IMR-90 (cell line): Measurements from ENCODE around the gene CD34. TPM values are rescaled to one million over a fixed set of nuclear protein-coding genes. Genes with fewer than 3 reads are reported as not detected.

Experiments used
- ATAC-seq: fragments of 200-7000 bp; cut with Tn5 transposase; 2 replicates; pipeline ENCODE4 v1.9.1; 2020; ENCODE audit warnings: low read depth, mild to moderate bottlenecking, moderate library complexity
- BruUV-seq: library from RNA; stranded (reverse); fragments of 400-500 nt; replicated peaks from 2 replicates; lab custom pipeline; 2021; lab: Mats Ljungman, UMichigan
- CTCF ChIA-PET: fragments of 300-600 bp; formaldehyde crosslinking; extraction: SDS; loops from one replicate; lab custom pipeline; 2021; ENCODE audit warnings: antibody characterized with exemption; lab: Yijun Ruan, JAX
- POLR2A ChIA-PET: fragments of 300-600 bp; sonication (Branson Sonifier 250); formaldehyde crosslinking; loops from one replicate; lab custom pipeline; 2022; ENCODE audit warnings: antibody characterized with exemption; ENCODE audit not compliant: unreplicated experiment; lab: Charles Lee
- DNase-seq: peaks from one replicate; pipeline ENCODE4 v3.0.0; 2013
- H2AFZ ChIP-seq: replicated peaks from 2 replicates; pipeline ENCODE3; 2013; ENCODE audit warnings: low read length, mild to moderate bottlenecking; ENCODE audit not compliant: poor library complexity
- H2AK5ac ChIP-seq: 2 replicates; pipeline ENCODE4 v1.6.1; 2013; ENCODE audit warnings: low read depth, low read length, inconsistent platforms
- H2AK9ac ChIP-seq: replicated peaks from 2 replicates; pipeline ENCODE3; 2013; ENCODE audit warnings: mild to moderate bottlenecking, low read depth, low read length, moderate library complexity; ENCODE audit not compliant: poor library complexity
- H2BK120ac ChIP-seq: 2 replicates; pipeline ENCODE4 v1.6.1; 2013; ENCODE audit warnings: low read depth, low read length, inconsistent platforms
- H2BK15ac ChIP-seq: 3 replicates; pipeline ENCODE4 v1.6.1; 2013; ENCODE audit warnings: low read depth, low read length, inconsistent platforms
- H2BK20ac ChIP-seq: 2 replicates; pipeline ENCODE4 v1.6.1; 2013; ENCODE audit warnings: low read depth, mild to moderate bottlenecking, inconsistent platforms, low read length, moderate library complexity
- H2BK5ac ChIP-seq: 2 replicates; pipeline ENCODE4 v1.6.1; 2013; ENCODE audit warnings: mild to moderate bottlenecking, low read depth, low read length, inconsistent platforms; ENCODE audit not compliant: poor library complexity, severe bottlenecking
- H3K14ac ChIP-seq: replicated peaks from 2 replicates; pipeline ENCODE4 v1.6.1; 2013; ENCODE audit warnings: low read depth, low read length, inconsistent platforms
- H3K18ac ChIP-seq: 2 replicates; pipeline ENCODE4 v1.6.1; 2013; ENCODE audit warnings: low read depth, low read length, control low read depth
- H3K23ac ChIP-seq: 2 replicates; pipeline ENCODE4 v1.6.1; 2013; ENCODE audit warnings: low read depth, low read length, inconsistent platforms
- H3K27ac ChIP-seq: 2 replicates; pipeline ENCODE4 v1.5.1; 2013; ENCODE audit warnings: mild to moderate bottlenecking, control low read depth, low read length; ENCODE audit not compliant: insufficient read depth
- H3K27me3 ChIP-seq: 2 replicates; pipeline ENCODE4 v1.6.1; 2013; ENCODE audit warnings: low read length; ENCODE audit not compliant: control insufficient read depth, insufficient read depth
- H3K36me3 ChIP-seq: 2 replicates; pipeline ENCODE4 v1.6.1; 2013; ENCODE audit warnings: low read length, mixed read lengths; ENCODE audit not compliant: control insufficient read depth, insufficient read depth
- H3K4ac ChIP-seq: 2 replicates; pipeline ENCODE4 v1.6.1; 2013; ENCODE audit warnings: low read depth, low read length, inconsistent platforms
- H3K4me1 ChIP-seq: 2 replicates; pipeline ENCODE4 v1.6.1; 2013; ENCODE audit warnings: low read length, mixed read lengths; ENCODE audit not compliant: control insufficient read depth, insufficient read depth
- H3K4me2 ChIP-seq: 2 replicates; pipeline ENCODE4 v1.6.1; 2013; ENCODE audit warnings: low read depth, mild to moderate bottlenecking, control low read depth, low read length, moderate library complexity
- H3K4me3 ChIP-seq: 2 replicates; pipeline ENCODE4 v1.5.1; 2013; ENCODE audit warnings: low read depth, mild to moderate bottlenecking, control low read depth, low read length, moderate library complexity; ENCODE audit not compliant: insufficient read depth
- H3K56ac ChIP-seq: 2 replicates; pipeline ENCODE4 v1.6.1; 2013; ENCODE audit warnings: low read length, inconsistent platforms; ENCODE audit not compliant: insufficient read depth; ENCODE audit errors: extremely low read depth
- H3K79me1 ChIP-seq, 2 experiments: 2 replicates each; pipeline ENCODE4 v1.6.1; 2013; ENCODE audit warnings: low read length in 2 of 2, inconsistent platforms in 1 of 2, low read depth in 1 of 2
- H3K9ac ChIP-seq: 2 replicates; pipeline ENCODE4 v1.6.1; 2013; ENCODE audit warnings: low read depth, low read length, control low read depth
- H3K9me1 ChIP-seq: 2 replicates; pipeline ENCODE4 v1.6.1; 2013; ENCODE audit warnings: low read length, inconsistent platforms; ENCODE audit not compliant: insufficient read depth
- H3K9me3 ChIP-seq: 2 replicates; pipeline ENCODE4 v1.6.1; 2013; ENCODE audit warnings: low read length; ENCODE audit not compliant: control insufficient read depth, insufficient read depth
- H4K20me1 ChIP-seq: 2 replicates; pipeline ENCODE4 v1.6.1; 2013; ENCODE audit warnings: low read length, inconsistent platforms; ENCODE audit not compliant: insufficient read depth
- H4K5ac ChIP-seq: 2 replicates; pipeline ENCODE4 v1.6.1; 2013; ENCODE audit warnings: mild to moderate bottlenecking, low read depth, low read length, control low read depth
- H4K8ac ChIP-seq, 2 experiments: 2 replicates each; pipeline ENCODE4 v1.6.1; 2013; ENCODE audit warnings: low read depth in 2 of 2, low read length in 2 of 2, control low read depth in 1 of 2, inconsistent platforms in 1 of 2
- H4K91ac ChIP-seq: 2 replicates; pipeline ENCODE4 v1.6.1; 2013; ENCODE audit warnings: low read depth, low read length, inconsistent platforms; ENCODE audit not compliant: insufficient read depth
- CHD1 ChIP-seq: IDR thresholded peaks from 2 replicates; pipeline ENCODE4 v1.6.1; 2012; ENCODE audit warnings: low read depth, low read length, improper control_type of control experiment
- MXI1 ChIP-seq: IDR thresholded peaks from 2 replicates; pipeline ENCODE4 v1.6.1; 2012; ENCODE audit warnings: low read depth, mild to moderate bottlenecking, low read length, moderate library complexity, borderline replicate concordance
- SMC3 ChIP-seq: fragments of 150-350 bp; IDR thresholded peaks from 2 replicates; pipeline ENCODE4 v1.6.1; 2016; ENCODE audit warnings: low read depth, mild to moderate bottlenecking, antibody characterized with exemption, low read length, moderate library complexity
- WGBS, 2 experiments: methylation state at CpG; one replicate each; pipeline versions ENCODE4 v1.1.5 to v1.1.7; 2013; ENCODE audit warnings: missing lambda C conversion rate in 2 of 2; ENCODE audit not compliant: insufficient read length in 1 of 2; ENCODE audit errors: extremely low coverage in 2 of 2; 5-methylcytosine and 5-hydroxymethylcytosine counted together
- dilution Hi-C: fragments of 300-500 bp; cut with HindIII; formaldehyde crosslinking; loops from one replicate; pipeline ENCODE4 v1.14.3; 2018; ENCODE audit warnings: low sequenced_read_pairs; ENCODE audit not compliant: unreplicated experiment
- in situ Hi-C: fragments of 300-500 bp; cut with MboI; formaldehyde crosslinking; loops from 3 replicates; pipeline ENCODE4 v1.14.3; 2019; ENCODE audit warnings: low sequenced_read_pairs, inconsistent platforms, mixed read lengths
- intact Hi-C: fragments of 100-400 bp; cut with micrococcal nuclease; formaldehyde crosslinking; loops from 2 replicates; pipeline ENCODE4 v1.10.0; 2022
- polyA plus RNA-seq, 3 experiments: library from polyadenylated mRNA; depleted of rRNA; stranded (reverse); fragments of >200 nt; gene quantifications; 2 replicates each; pipeline ENCODE4 v1.2.3, GENCODE V29; 2012; ENCODE audit warnings: low replicate concordance in 1 of 3
- total RNA-seq: library from RNA; depleted of rRNA; stranded (reverse); fragments of >200 nt; gene quantifications from 2 replicates; pipeline ENCODE4 v1.2.3, GENCODE V29; 2012

The CD34 gene
- total and polyA plus RNA-seq, 2 of the 4 experiments (the other 2 are of a cell fraction): 0.14 TPM; not detected in 1

- no peak overlapping the region for H3K23ac ChIP-seq
- no peak overlapping the region for H2AK5ac ChIP-seq
- no peak overlapping the region for H2BK5ac ChIP-seq
- H3K79me1 ChIP-seq: peaks cover 9 to 21% of the 10 kb centered on the region in 2 experiments; a peak in 2 of 4 replicates
- no peak overlapping the region for H3K4me2 ChIP-seq
- H2BK120ac ChIP-seq: no peak overlapping the region
- H3K18ac ChIP-seq: no peak overlapping the region
- ChIA-PET POLR2A (no interaction called here), CTCF (interaction anchor here (0.8 to 1.7 kb wide), 2 partner anchors 21 to 99 kb away, joined by 3 to 5 read pairs; no protein-coding TSS in a partner anchor)
- H3K9ac ChIP-seq: no peak overlapping the region
- H4K20me1 ChIP-seq: no peaks in the 10 kb centered on the region
- no TSS peak for BruUV-seq
- intact Hi-C loops: no loop called here
- no peak overlapping the region for H4K91ac ChIP-seq
- no peak overlapping the region for H3K14ac ChIP-seq
- ATAC-seq (no peak), DNase-seq (no peak)
- H3K4ac ChIP-seq: no peak overlapping the region
- H3K27ac ChIP-seq: no peak overlapping the region
- H2AK9ac ChIP-seq: no peak overlapping the region
- no peak overlapping the region for H4K5ac ChIP-seq
- H3K27me3 ChIP-seq: no peaks in the 10 kb centered on the region
- H3K4me3 ChIP-seq: no peak overlapping the region
- TF ChIP-seq MXI1: no peak
- TF ChIP-seq CHD1: no peak
- TF ChIP-seq SMC3: no peak
- peaks cover 9% of the 10 kb centered on the region; the same call in 1 of the 2 replicates for H3K9me1 ChIP-seq
- dilution Hi-C loops: no loop called here
- no peaks in the 10 kb centered on the region for H3K9me3 ChIP-seq
- in situ Hi-C loops: no loop called here
- no peak overlapping the region for H3K56ac ChIP-seq
- H3K36me3 ChIP-seq: no peaks in the 10 kb centered on the region
- no peak overlapping the region for H2BK15ac ChIP-seq
- peaks cover 19% of the 10 kb centered on the region for H3K4me1 ChIP-seq
- no peak overlapping the region for H4K8ac ChIP-seq
- WGBS, 2 experiments: 67% methylated on average over 3 of the region's 8 CpGs; no CpG with 5 or more reads in 1 of the 2 experiments
- no peak overlapping the region for H2AFZ ChIP-seq
- no peak overlapping the region for H2BK20ac ChIP-seq
Observed at GRCh38 chr1:207863893-207864535, 46.9 kb downstream of the CD34 start.
